HUES64 (cell line): ENCODE data around the gene SERTM1.

Experiments
- H3K27ac ChIP-seq: 2 replicates; pipeline ENCODE4 v1.7.0; 2013; ENCODE audit warnings: low read depth, low read length, inconsistent platforms
- H3K27me3 ChIP-seq: 2 replicates; pipeline ENCODE4 v1.6.1; 2013; ENCODE audit warnings: mild to moderate bottlenecking, low read length; ENCODE audit not compliant: insufficient read depth
- H3K36me3 ChIP-seq: 2 replicates; pipeline ENCODE4 v1.6.1; 2013; ENCODE audit warnings: mild to moderate bottlenecking, low read length; ENCODE audit not compliant: insufficient read depth
- H3K4me1 ChIP-seq: 2 replicates; pipeline ENCODE4 v1.6.1; 2013; ENCODE audit warnings: mild to moderate bottlenecking, low read length, moderate library complexity; ENCODE audit not compliant: insufficient read depth
- H3K4me3 ChIP-seq: 2 replicates; pipeline ENCODE4 v1.5.1; 2013; ENCODE audit warnings: mild to moderate bottlenecking, low read length, moderate library complexity
- H3K9ac ChIP-seq: 2 replicates; pipeline ENCODE4 v1.6.1; 2013; ENCODE audit warnings: mild to moderate bottlenecking, low read depth, low read length
- H3K9me3 ChIP-seq: 2 replicates; pipeline ENCODE4 v1.6.1; 2013; ENCODE audit warnings: low read depth, low read length; ENCODE audit not compliant: insufficient read depth
- WGBS: fragments of 150-250, 120-280 bp; methylation state at CpG from one replicate; pipeline ENCODE4 v1.1.7; 2013; ENCODE audit warnings: missing lambda C conversion rate; 5-methylcytosine and 5-hydroxymethylcytosine counted together

SERTM1 gene

GRCh38 chr13:36710396-36710795 is 36.6 kb downstream of the SERTM1 start:
- 100% methylated on average over 4 of the region's 4 CpGs for WGBS
- H3K4me1 ChIP-seq = 0 out of 2 replicates have a peak, but pooled peaks cover 3% of the 10 kb centered on the region
- H3K27ac ChIP-seq = no peak overlapping the region
- H3K4me3 ChIP-seq = no peak overlapping the region
- no peaks in the 10 kb centered on the region for H3K36me3 ChIP-seq
- H3K9ac ChIP-seq = no peak overlapping the region
- H3K9me3 ChIP-seq = no peaks in the 10 kb centered on the region
- H3K27me3 ChIP-seq = no peaks in the 10 kb centered on the region

GRCh38 chr13:36712290-36712689 is 38.5 kb downstream of the SERTM1 start:
- Histone ChIP-seq H3K27ac (no peak overlapping the region), H3K9me3 (no peaks in the 10 kb centered on the region), H3K4me1 (0 out of 2 replicates have a peak, but pooled peaks cover 3% of the 10 kb centered on the region), H3K9ac (no peak overlapping the region), H3K36me3 (no peaks in the 10 kb centered on the region), H3K27me3 (no peaks in the 10 kb centered on the region), H3K4me3 (no peak overlapping the region)
- 82% methylated on average over 3 of the region's 3 CpGs for WGBS

GRCh38 chr13:36712770-36713169 is 39.0 kb downstream of the SERTM1 start:
- Histone ChIP-seq H3K9ac (no peak overlapping the region), H3K4me1 (0 out of 2 replicates have a peak, but pooled peaks cover 3% of the 10 kb centered on the region), H3K27me3 (no peaks in the 10 kb centered on the region), H3K27ac (no peak overlapping the region), H3K4me3 (no peak overlapping the region), H3K9me3 (no peaks in the 10 kb centered on the region), H3K36me3 (no peaks in the 10 kb centered on the region)
- 90% methylated on average over 5 of the region's 5 CpGs for WGBS

- no peaks in the 10 kb centered on the region for H3K9me3 ChIP-seq
- no peaks in the 10 kb centered on the region for H3K36me3 ChIP-seq
- no peak overlapping the region for H3K27ac ChIP-seq
- 100% methylated on average over 1 of the region's 2 CpGs for WGBS
- no peaks in the 10 kb centered on the region for H3K27me3 ChIP-seq
- peaks cover 3% of the 10 kb centered on the region; the same call in 1 of the 2 replicates for H3K4me1 ChIP-seq
- H3K4me3 ChIP-seq = no peak overlapping the region
- no peak overlapping the region for H3K9ac ChIP-seq
Measured at GRCh38 chr13:36713887-36714286, 40.1 kb downstream of the SERTM1 start.

- H3K4me3 ChIP-seq = no peak overlapping the region
- no peak overlapping the region for H3K27ac ChIP-seq
- H3K9ac ChIP-seq = no peak overlapping the region
- H3K4me1 ChIP-seq = peaks cover 3% of the 10 kb centered on the region; the same call in 1 of the 2 replicates
- no peaks in the 10 kb centered on the region for H3K36me3 ChIP-seq
- H3K27me3 ChIP-seq = no peaks in the 10 kb centered on the region
- WGBS = 74% methylated on average over 1 of the region's 1 CpG
- H3K9me3 ChIP-seq = no peaks in the 10 kb centered on the region
Measured at GRCh38 chr13:36715841-36716240, 42.0 kb downstream of the SERTM1 start.

- Histone ChIP-seq H3K9me3 (no peaks in the 10 kb centered on the region), H3K9ac (no peak overlapping the region), H3K27me3 (no peaks in the 10 kb centered on the region), H3K4me1 (peaks cover 3% of the 10 kb centered on the region; the same call in 1 of the 2 replicates), H3K27ac (no peak overlapping the region), H3K4me3 (no peak overlapping the region), H3K36me3 (no peaks in the 10 kb centered on the region)
- WGBS = 93% methylated on average over 2 of the region's 2 CpGs
Measured at GRCh38 chr13:36717017-36717416, 43.2 kb downstream of the SERTM1 start.

- H3K27me3 ChIP-seq = no peaks in the 10 kb centered on the region
- no peak overlapping the region for H3K27ac ChIP-seq
- WGBS = 91% methylated on average over 3 of the region's 3 CpGs
- H3K4me3 ChIP-seq = no peak overlapping the region
- H3K36me3 ChIP-seq = no peaks in the 10 kb centered on the region
- H3K9ac ChIP-seq = no peak overlapping the region
- H3K9me3 ChIP-seq = no peaks in the 10 kb centered on the region
- no peaks in the 10 kb centered on the region; the same call in 1 of the 2 replicates for H3K4me1 ChIP-seq
Measured at GRCh38 chr13:36717966-36718545, 44.2 kb downstream of the SERTM1 start.

- Histone ChIP-seq H3K9me3 (no peaks in the 10 kb centered on the region), H3K36me3 (no peaks in the 10 kb centered on the region), H3K27ac (no peak overlapping the region), H3K4me3 (no peak overlapping the region), H3K9ac (no peak overlapping the region), H3K4me1 (no peaks in the 10 kb centered on the region; the same call in 1 of the 2 replicates), H3K27me3 (no peaks in the 10 kb centered on the region)
- WGBS = 94% methylated on average over 4 of the region's 4 CpGs
Measured at GRCh38 chr13:36718686-36719085, 44.9 kb downstream of the SERTM1 start.

- Histone ChIP-seq H3K36me3 (no peaks in the 10 kb centered on the region), H3K4me1 (no peaks in the 10 kb centered on the region), H3K27me3 (no peaks in the 10 kb centered on the region), H3K27ac (no peak overlapping the region), H3K4me3 (no peak overlapping the region), H3K9ac (no peak overlapping the region), H3K9me3 (no peaks in the 10 kb centered on the region)
- WGBS = 88% methylated on average over 2 of the region's 2 CpGs
Measured at GRCh38 chr13:36724141-36724540, 50.3 kb downstream of the SERTM1 start.

- 95% methylated on average over 2 of the region's 2 CpGs for WGBS
- H3K4me1 ChIP-seq = 0 out of 2 replicates have a peak, but pooled peaks cover 6% of the 10 kb centered on the region
- no peak overlapping the region for H3K9ac ChIP-seq
- H3K9me3 ChIP-seq = no peaks in the 10 kb centered on the region
- H3K4me3 ChIP-seq = no peak overlapping the region
- H3K27ac ChIP-seq = no peak overlapping the region
- no peaks in the 10 kb centered on the region for H3K27me3 ChIP-seq
- H3K36me3 ChIP-seq = no peaks in the 10 kb centered on the region
Measured at GRCh38 chr13:36725936-36726335, 52.1 kb downstream of the SERTM1 start.

- H3K4me1 ChIP-seq = 0 out of 2 replicates have a peak, but pooled peaks cover 6% of the 10 kb centered on the region
- H3K36me3 ChIP-seq = no peaks in the 10 kb centered on the region
- no peaks in the 10 kb centered on the region for H3K27me3 ChIP-seq
- no peak overlapping the region for H3K9ac ChIP-seq
- WGBS = 91% methylated on average over 2 of the region's 3 CpGs
- H3K27ac ChIP-seq = no peak overlapping the region
- no peaks in the 10 kb centered on the region for H3K9me3 ChIP-seq
- H3K4me3 ChIP-seq = no peak overlapping the region
Measured at GRCh38 chr13:36728006-36728405, 54.2 kb downstream of the SERTM1 start.
